K562 (cell line): ENCODE measurements around the gene COMMD10. TPM values are rescaled to one million over a fixed set of nuclear protein-coding genes. Genes with fewer than 3 reads are reported as not detected.

Experiments used
- ATAC-seq: fragments of 200-7000 bp; cut with Tn5 transposase; 3 replicates; pipeline ENCODE4 v1.9.1; 2020; ENCODE audit warnings: moderate library complexity
- BruUV-seq: library from RNA; stranded (reverse); fragments of 400-500 nt; replicated peaks from 2 replicates; lab custom pipeline; 2021; lab: Mats Ljungman, UMichigan
- CTCF ChIA-PET: fragments of 300-600 bp; formaldehyde crosslinking; extraction: SDS; loops from one replicate; lab custom pipeline; 2021; ENCODE audit warnings: low intra/inter-chr PET ratio; lab: Yijun Ruan, JAX
- POLR2A ChIA-PET: fragments of 300-600, 350-650 bp; sonication (Branson Sonifier 250); formaldehyde crosslinking; extraction: SDS; loops from one replicate; lab custom pipeline; 2021; ENCODE audit warnings: antibody characterized with exemption, inconsistent platforms; lab: Yijun Ruan, JAX
- DNase-seq, 4 experiments: peaks; one replicate each; pipeline versions ENCODE4 v3.0.0 to v3.0.0-alpha.2; 2011 to 2018; ENCODE audit warnings: low spot score in 3 of 4, mixed read lengths in 3 of 4; ENCODE audit errors: extremely low read depth in 1 of 4
- FAIRE-seq: peaks from 2 replicates; lab custom pipeline; 2011; peaks lifted over from hg19 to GRCh38; lab: Jason Lieb, UNC
- H2AFZ ChIP-seq: 2 replicates; pipeline ENCODE4 v1.6.0; 2011; ENCODE audit warnings: low read depth, low read length, control low read depth, inconsistent platforms
- H3K27ac ChIP-seq: fragments of 200-600 bp; 3 replicates; pipeline ENCODE4 v1.8.0; 2011; ENCODE audit warnings: low read depth, mild to moderate bottlenecking, control low read depth, inconsistent platforms, low read length, moderate library complexity, mixed read lengths; ENCODE audit errors: extremely low read depth
- H3K27me3 ChIP-seq, 2 experiments: fragments of 300-600 bp in 1 of 2; 2 replicates in 1 of 2; 3 replicates in 1 of 2; pipeline versions ENCODE4 v1.6.0 to v1.8.0; 2011; ENCODE audit warnings: inconsistent platforms in 2 of 2, low read length in 2 of 2, mild to moderate bottlenecking in 1 of 2, mixed read lengths in 1 of 2, moderate library complexity in 1 of 2; ENCODE audit not compliant: control insufficient read depth in 2 of 2, insufficient read depth in 2 of 2
- H3K36me3 ChIP-seq: fragments of 300-600 bp; 3 replicates; pipeline ENCODE4 v1.8.0; 2011; ENCODE audit warnings: mild to moderate bottlenecking, low read length, inconsistent platforms; ENCODE audit not compliant: control insufficient read depth, insufficient read depth
- H3K4me1 ChIP-seq, 2 experiments: fragments of 200-600 bp in 1 of 2; replicated peaks in 1 of 2; 2 replicates in 1 of 2; 3 replicates in 1 of 2; pipeline versions ENCODE4 v1.5.1 to v1.8.0; 2011; ENCODE audit warnings: inconsistent platforms in 2 of 2, low read length in 2 of 2, mild to moderate bottlenecking in 1 of 2, mixed read lengths in 1 of 2, moderate library complexity in 1 of 2; ENCODE audit not compliant: control insufficient read depth in 2 of 2, insufficient read depth in 2 of 2
- H3K4me2 ChIP-seq: 2 replicates; pipeline ENCODE4 v1.6.1; 2011; ENCODE audit warnings: low read length, control low read depth, inconsistent platforms, mixed read lengths; ENCODE audit not compliant: insufficient read depth
- H3K4me3 ChIP-seq: fragments of 200-600 bp; sonication (generic), shearing (Covaris generic); 2 replicates; pipeline ENCODE4 v1.5.1; 2016; ENCODE audit warnings: control low read depth, inconsistent platforms
- H3K79me2 ChIP-seq: fragments of 200-600 bp; 3 replicates; pipeline ENCODE4 v1.8.0; 2011; ENCODE audit warnings: low read length, inconsistent platforms; ENCODE audit not compliant: control insufficient read depth, insufficient read depth
- H3K9ac ChIP-seq, 2 experiments: 2 replicates each; pipeline versions ENCODE4 v1.6.0 to v1.6.1; 2011; ENCODE audit warnings: low read depth in 2 of 2, low read length in 2 of 2, control low read depth in 1 of 2, inconsistent platforms in 1 of 2, mild to moderate bottlenecking in 1 of 2, mixed read lengths in 1 of 2; ENCODE audit not compliant: insufficient read depth in 1 of 2
- H3K9me1 ChIP-seq: one replicate; pipeline ENCODE4 v1.6.0; 2011; ENCODE audit warnings: inconsistent platforms, mild to moderate bottlenecking, low read length, moderate library complexity; ENCODE audit not compliant: control insufficient read depth, insufficient read depth
- H3K9me3 ChIP-seq: replicated peaks from 2 replicates; pipeline ENCODE4 v1.5.1; 2011; ENCODE audit warnings: low read depth, low read length, inconsistent platforms; ENCODE audit not compliant: control insufficient read depth, insufficient read depth
- H4K20me1 ChIP-seq: replicated peaks from 2 replicates; pipeline ENCODE4 v1.6.1; 2011; ENCODE audit warnings: low read length, inconsistent platforms, mixed read lengths; ENCODE audit not compliant: control insufficient read depth, insufficient read depth
- CEBPG ChIP-seq, 3 experiments: fragments of 200-800 bp in 1 of 3; sonication (Bioruptor generic) in 1 of 3; sonication (generic) in 1 of 3; formaldehyde crosslinking in 1 of 3; IDR thresholded peaks in 2 of 3; conservative IDR thresholded peaks in 1 of 3; 2 replicates each; pipeline versions ENCODE4 v1.6.1 to v1.8.0; 2016 to 2022; ENCODE audit warnings: missing compliant biosample characterization in 2 of 3, missing genetic modification characterization in 2 of 3, mild to moderate bottlenecking in 1 of 3, missing genetic modification reagents in 1 of 3
- FOXA3 ChIP-seq, 2 experiments: fragments of 450-650 bp in 1 of 2; sonication (generic) in 1 of 2; formaldehyde crosslinking; IDR thresholded peaks in 1 of 2; conservative IDR thresholded peaks in 1 of 2; 2 replicates each; pipeline versions ENCODE4 v1.4.0 to v1.8.0; 2020 to 2022; ENCODE audit warnings: mild to moderate bottlenecking in 2 of 2, missing genetic modification reagents in 1 of 2
- HDAC1 ChIP-seq, 2 experiments: fragments of 450-650 bp; IDR thresholded peaks; 2 replicates each; pipeline ENCODE4 v1.6.1; 2016 to 2017; ENCODE audit warnings: inconsistent platforms in 1 of 2, mild to moderate bottlenecking in 1 of 2, moderate library complexity in 1 of 2
- HOXB6 ChIP-seq: fragments of 250-450 bp; sonication (Bioruptor Pico); IDR thresholded peaks from 2 replicates; pipeline ENCODE4 v1.5.1; 2022; ENCODE audit warnings: mild to moderate bottlenecking, borderline replicate concordance
- ID3 ChIP-seq, 2 experiments: fragments of 250-450 bp in 1 of 2; fragments of 450-650 bp in 1 of 2; sonication (Bioruptor Pico) in 1 of 2; IDR thresholded peaks; 2 replicates each; pipeline versions ENCODE4 v1.6.1 to v1.8.0; 2016 to 2021; ENCODE audit warnings: mild to moderate bottlenecking in 2 of 2, moderate library complexity in 2 of 2, missing compliant biosample characterization in 1 of 2, missing genetic modification characterization in 1 of 2
- MAFK ChIP-seq: IDR thresholded peaks from 2 replicates; pipeline ENCODE4 v1.6.1; 2011; ENCODE audit warnings: low read length, improper control_type of control experiment
- PHB ChIP-seq: fragments of 250-450 bp; sonication (Bioruptor Pico); IDR thresholded peaks from 2 replicates; pipeline ENCODE4 v1.5.0; 2021
- RFX7 ChIP-seq: fragments of 250-450 bp; sonication (Bioruptor Pico); IDR thresholded peaks from 2 replicates; pipeline ENCODE4 v1.5.1; 2021; ENCODE audit warnings: mild to moderate bottlenecking
- ZBTB5 ChIP-seq: fragments of 450-650 bp; IDR thresholded peaks from 2 replicates; pipeline ENCODE4 v1.6.1; 2017; ENCODE audit warnings: antibody characterized with exemption
- ZNF764 ChIP-seq: fragments of 250-450 bp; sonication (Bioruptor Pico); IDR thresholded peaks from 2 replicates; pipeline ENCODE4 v1.4.0; 2020; ENCODE audit warnings: low read depth, mild to moderate bottlenecking, moderate library complexity
- WGBS: fragments of 100-300 bp; shearing (Covaris generic); methylation state at CpG from one replicate; pipeline ENCODE4 v1.1.6; 2016; ENCODE audit warnings: low coverage, mixed read lengths; ENCODE audit not compliant: insufficient coverage; ENCODE audit errors: missing lambda C conversion rate; 5-methylcytosine and 5-hydroxymethylcytosine counted together
- in situ Hi-C: fragments of 300-500 bp; cut with MboI; formaldehyde crosslinking; loops from 4 replicates; pipeline ENCODE4 v1.15.0; 2018; ENCODE audit warnings: inconsistent platforms, mixed read lengths
- intact Hi-C: fragments of 100-400 bp; cut with micrococcal nuclease; formaldehyde crosslinking; loops from 2 replicates; pipeline ENCODE4 v1.14.2; 2022
- polyA plus RNA-seq, 8 experiments: library from polyadenylated mRNA; depleted of rRNA in 4 of 8; stranded (reverse) in 5 of 8; unstranded in 3 of 8; fragments of >200 nt; fragmentation: Nextera tagmentation in 2 of 8; fragmentation: Illumina TruSeq in 1 of 8; extraction: Ambion mirVana in 2 of 8; extraction: Trizol in 1 of 8; gene quantifications; 2 replicates each; pipeline versions ENCODE4 v1.2.1 to v1.2.3, GENCODE V29; 2011 to 2014; ENCODE audit warnings: inconsistent platforms in 1 of 8, missing spikeins in 1 of 8
- total RNA-seq, 7 experiments: library from RNA; depleted of rRNA in 6 of 7; stranded (reverse); fragments of >200 nt in 6 of 7; fragmentation: Illumina TruSeq in 2 of 7; extraction: Trizol in 2 of 7; gene quantifications; 2 replicates each; pipeline versions ENCODE4 v1.2.1 to v1.2.3, GENCODE V29; 2011 to 2021; ENCODE audit warnings: low replicate concordance in 1 of 7
- TF ChIP-seq, protein P1 (sequence below): fragments of 200-800 bp; sonication (Bioruptor generic); IDR thresholded peaks from 2 replicates; pipeline ENCODE4 v1.6.1; 2017; ENCODE audit warnings: missing genetic modification characterization, missing compliant biosample characterization
- TF ChIP-seq, protein P2 (sequence below): sonication (generic); formaldehyde crosslinking; IDR thresholded peaks from 2 replicates; pipeline ENCODE4 v1.8.0; 2022; ENCODE audit warnings: mild to moderate bottlenecking, missing genetic modification reagents
- TF ChIP-seq, protein P3 (sequence below): fragments of 450-650 bp; formaldehyde crosslinking; IDR thresholded peaks from 2 replicates; pipeline ENCODE4 v1.4.0; 2022; ENCODE audit warnings: missing genetic modification characterization

Gene COMMD10
- total and polyA plus RNA-seq, 9 of the 15 experiments (the other 6 are each of a cell fraction or from before 2014, with no cell fraction given): 17.9 to 101 (median 28.0) TPM

DNA sequence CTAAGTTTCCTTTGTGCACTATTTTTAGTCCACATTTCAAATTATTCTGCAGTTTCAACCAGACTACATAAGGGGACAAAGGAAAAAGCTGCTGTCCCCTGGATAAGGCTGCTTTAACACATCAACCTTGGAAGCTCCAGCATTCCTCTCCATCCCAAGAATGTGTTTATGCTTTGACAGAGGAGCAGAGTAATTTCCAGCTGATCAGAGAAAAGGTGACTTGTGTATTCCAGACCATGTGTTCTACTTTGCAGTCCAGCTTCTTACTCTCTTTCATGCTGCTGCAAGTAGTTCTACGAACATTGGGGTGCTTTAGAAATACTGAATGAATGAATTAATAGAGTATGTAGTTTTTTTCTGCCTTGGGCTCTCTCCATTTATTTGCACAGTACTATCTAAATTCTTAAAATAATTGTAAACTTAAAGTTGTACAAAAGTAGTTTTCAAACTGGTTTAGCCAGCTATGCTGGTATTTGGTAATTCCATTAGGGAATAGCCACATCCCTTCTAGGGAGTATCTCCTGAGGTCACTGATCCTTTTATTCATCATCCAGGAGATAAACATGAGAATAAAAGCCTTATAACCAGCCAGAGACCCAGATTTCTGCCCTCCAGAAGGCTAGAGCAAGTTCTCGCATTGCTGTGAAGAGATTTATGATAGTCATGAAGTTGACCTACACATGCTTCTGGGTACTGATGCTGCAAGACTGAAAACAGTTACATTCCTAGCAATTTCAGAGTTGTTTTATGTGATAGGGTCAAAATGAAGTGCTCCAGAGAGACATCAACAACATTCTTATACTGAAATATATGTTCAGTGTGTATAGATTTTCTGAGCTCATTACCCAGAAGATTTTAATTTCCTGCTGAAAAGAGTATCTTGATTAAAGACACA lies 215.2 kb downstream of the COMMD10 start:
- BruUV-seq: no TSS peak
- in situ Hi-C loops: no loop called here
- TF ChIP-seq HDAC1 (IDR thresholded peaks at IDR 0.05) (no peak), ZBTB5 (no peak), ID3 (CRISPR knock-in tag; IDR thresholded peaks at IDR 0.05) (no peak), ID3 (tag; IDR thresholded peaks at IDR 0.05) (no peak), CEBPG (CRISPR knock-in tag; IDR thresholded peaks at IDR 0.05) (no peak), CEBPG (tag; conservative IDR thresholded peaks at IDR 0.05 in 1 of 2, IDR thresholded peaks at IDR 0.05 in 1 of 2) (no peak), MAFK (no peak), ZNF764 (CRISPR knock-in tag) (no peak), HOXB6 (no peak), FOXA3 (CRISPR knock-in tag; conservative IDR thresholded peaks at IDR 0.05 in 1 of 2, IDR thresholded peaks at IDR 0.05 in 1 of 2) (no peak), PHB (no peak), RFX7 (CRISPR knock-in tag) (no peak)
- TF ChIP-seq, protein P1, sequence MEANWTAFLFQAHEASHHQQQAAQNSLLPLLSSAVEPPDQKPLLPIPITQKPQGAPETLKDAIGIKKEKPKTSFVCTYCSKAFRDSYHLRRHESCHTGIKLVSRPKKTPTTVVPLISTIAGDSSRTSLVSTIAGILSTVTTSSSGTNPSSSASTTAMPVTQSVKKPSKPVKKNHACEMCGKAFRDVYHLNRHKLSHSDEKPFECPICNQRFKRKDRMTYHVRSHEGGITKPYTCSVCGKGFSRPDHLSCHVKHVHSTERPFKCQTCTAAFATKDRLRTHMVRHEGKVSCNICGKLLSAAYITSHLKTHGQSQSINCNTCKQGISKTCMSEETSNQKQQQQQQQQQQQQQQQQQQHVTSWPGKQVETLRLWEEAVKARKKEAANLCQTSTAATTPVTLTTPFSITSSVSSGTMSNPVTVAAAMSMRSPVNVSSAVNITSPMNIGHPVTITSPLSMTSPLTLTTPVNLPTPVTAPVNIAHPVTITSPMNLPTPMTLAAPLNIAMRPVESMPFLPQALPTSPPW (CRISPR knock-in tag): no peak
- TF ChIP-seq, protein P2, sequence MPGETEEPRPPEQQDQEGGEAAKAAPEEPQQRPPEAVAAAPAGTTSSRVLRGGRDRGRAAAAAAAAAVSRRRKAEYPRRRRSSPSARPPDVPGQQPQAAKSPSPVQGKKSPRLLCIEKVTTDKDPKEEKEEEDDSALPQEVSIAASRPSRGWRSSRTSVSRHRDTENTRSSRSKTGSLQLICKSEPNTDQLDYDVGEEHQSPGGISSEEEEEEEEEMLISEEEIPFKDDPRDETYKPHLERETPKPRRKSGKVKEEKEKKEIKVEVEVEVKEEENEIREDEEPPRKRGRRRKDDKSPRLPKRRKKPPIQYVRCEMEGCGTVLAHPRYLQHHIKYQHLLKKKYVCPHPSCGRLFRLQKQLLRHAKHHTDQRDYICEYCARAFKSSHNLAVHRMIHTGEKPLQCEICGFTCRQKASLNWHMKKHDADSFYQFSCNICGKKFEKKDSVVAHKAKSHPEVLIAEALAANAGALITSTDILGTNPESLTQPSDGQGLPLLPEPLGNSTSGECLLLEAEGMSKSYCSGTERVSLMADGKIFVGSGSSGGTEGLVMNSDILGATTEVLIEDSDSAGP (CRISPR knock-in tag): no peak
- TF ChIP-seq, protein P3, sequence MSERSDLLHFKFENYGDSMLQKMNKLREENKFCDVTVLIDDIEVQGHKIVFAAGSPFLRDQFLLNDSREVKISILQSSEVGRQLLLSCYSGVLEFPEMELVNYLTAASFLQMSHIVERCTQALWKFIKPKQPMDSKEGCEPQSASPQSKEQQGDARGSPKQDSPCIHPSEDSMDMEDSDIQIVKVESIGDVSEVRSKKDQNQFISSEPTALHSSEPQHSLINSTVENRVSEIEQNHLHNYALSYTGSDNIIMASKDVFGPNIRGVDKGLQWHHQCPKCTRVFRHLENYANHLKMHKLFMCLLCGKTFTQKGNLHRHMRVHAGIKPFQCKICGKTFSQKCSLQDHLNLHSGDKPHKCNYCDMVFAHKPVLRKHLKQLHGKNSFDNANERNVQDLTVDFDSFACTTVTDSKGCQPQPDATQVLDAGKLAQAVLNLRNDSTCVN (CRISPR knock-in tag): no peak

More for the DNA sequence above, 215.2 kb downstream of the COMMD10 start:
- DNase-seq: no peak
- POLR2A ChIA-PET: no interaction called here
- CTCF ChIA-PET: no interaction called here
- intact Hi-C loops: no loop called here
- ATAC-seq: no peak
- Histone ChIP-seq H3K36me3 (no peaks in the 10 kb centered on the region), H3K27me3 (no peaks in the 10 kb centered on the region), H3K9me1 (no peaks in the 10 kb centered on the region), H4K20me1 (no peaks in the 10 kb centered on the region), H3K4me3 (no peak overlapping the region), H3K27ac (no peak overlapping the region), H2AFZ (no peak overlapping the region), H3K79me2 (no peaks in the 10 kb centered on the region), H3K9me3 (no peaks in the 10 kb centered on the region), H3K4me1 (no peaks in the 10 kb centered on the region), H3K9ac (no peak overlapping the region), H3K4me2 (no peak overlapping the region)
- 73% methylated on average over 2 of the region's 2 CpGs for WGBS
- no peak for FAIRE-seq
